ENCODE data around the gene PANK4.

The PANK4 gene

DNA sequence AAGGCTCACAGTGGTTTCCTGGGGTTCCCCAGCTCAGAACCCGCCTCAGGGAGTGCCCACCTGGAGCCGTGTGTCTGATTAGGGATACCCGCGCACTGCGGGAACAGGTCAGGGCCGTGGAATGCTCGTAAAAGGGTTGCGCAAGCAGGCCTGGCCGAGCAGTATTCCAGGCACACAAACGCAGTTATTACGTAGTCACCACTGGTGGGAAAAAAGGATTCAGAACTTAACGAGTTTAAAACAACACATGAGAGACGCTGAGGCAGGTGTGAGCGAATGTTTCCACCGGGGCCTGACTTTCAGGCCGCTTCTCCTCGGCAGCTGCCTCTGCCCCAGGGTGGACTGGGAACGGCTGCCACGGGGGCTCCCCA is 32.1 kb downstream of the PANK4 start:
- Histone ChIP-seq H3K36me3 (ENCODE audit: control insufficient read depth in 4 of 4, insufficient read depth in 4 of 4, low read length in 3 of 4) (no peaks in the 10 kb centered on the region), H3K9me3 (ENCODE audit: control extremely low read depth in 1 of 5, control insufficient read depth in 4 of 5, insufficient read depth in 2 of 5, low read depth in 1 of 5, low read length in 4 of 5) (peaks cover 0 to 3% (median 2%) of the 10 kb centered on the region in 5 experiments), H3K4me3 (ENCODE audit: control insufficient read depth in 1 of 7, extremely low read depth in 1 of 7, insufficient read depth in 4 of 7, low read depth in 2 of 7, low read length in 6 of 7) (no peak overlapping the region), H3K27me3 (replicated peaks in 2 of 5; ENCODE audit: control insufficient read depth in 4 of 5, insufficient read depth in 5 of 5, low read length in 4 of 5) (peaks cover 0 to 5% (median 0%) of the 10 kb centered on the region in 5 experiments), H3K27ac (ENCODE audit: insufficient read depth in 1 of 2, low read depth in 1 of 2, low read length in 2 of 2, poor library complexity in 1 of 2, severe bottlenecking in 2 of 2) (no peak overlapping the region), H3K4me1 (ENCODE audit: control extremely low read depth in 1 of 4, control insufficient read depth in 4 of 4, insufficient read depth in 4 of 4, low read length in 3 of 4) (peaks cover 0 to 7% (median 3%) of the 10 kb centered on the region in 4 experiments)
- 91% methylated on average over 19 of the region's 19 CpGs for WGBS (ENCODE audit: insufficient coverage)
- ChIA-PET CTCF (no interaction called here), POLR2A (no interaction called here)
- DNase-seq: no peak

DNA sequence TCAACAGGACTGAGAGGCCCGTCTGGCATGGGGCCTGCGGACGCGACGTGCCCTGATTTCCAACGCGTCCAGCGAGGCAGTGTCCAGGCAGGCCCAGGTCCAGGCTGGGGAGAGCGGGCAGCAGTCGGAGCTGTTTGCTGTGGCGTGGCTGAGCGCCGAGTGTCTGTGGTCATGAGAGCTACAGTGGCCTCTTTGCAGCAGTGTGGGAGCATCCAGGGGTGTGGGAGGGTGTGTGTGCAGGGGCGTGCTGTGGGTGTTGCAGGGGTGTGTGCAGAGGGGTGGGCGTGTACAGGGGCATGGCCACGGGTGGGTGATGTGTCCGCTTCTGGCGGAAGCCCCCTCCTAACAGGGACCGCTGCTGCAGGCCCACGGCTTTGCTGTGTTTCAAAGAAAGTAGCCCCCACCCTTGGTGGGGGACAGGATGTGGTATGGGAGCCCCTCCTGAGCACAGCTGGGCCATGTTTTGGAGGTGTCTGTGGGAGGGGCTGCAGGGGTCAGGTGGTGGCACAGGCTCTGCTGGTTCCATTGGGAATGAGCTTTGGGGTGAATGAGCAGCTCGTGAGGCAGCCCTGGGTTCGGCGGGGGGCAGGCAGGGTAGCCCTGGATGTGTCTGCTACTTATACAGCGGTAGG is 32.6 kb downstream of the PANK4 start:
- no peak for DNase-seq
- WGBS (ENCODE audit: insufficient coverage): 70% methylated on average over 22 of the region's 24 CpGs
- no peaks in the 10 kb centered on the region for H3K36me3 ChIP-seq (ENCODE audit: control insufficient read depth in 4 of 4, insufficient read depth in 4 of 4, low read length in 3 of 4)
- peaks cover 0 to 5% (median 0%) of the 10 kb centered on the region in 5 experiments for H3K27me3 ChIP-seq (replicated peaks in 2 of 5; ENCODE audit: control insufficient read depth in 4 of 5, insufficient read depth in 5 of 5, low read length in 4 of 5)
- no peak overlapping the region for H3K27ac ChIP-seq (ENCODE audit: insufficient read depth in 1 of 2, low read depth in 1 of 2, low read length in 2 of 2, poor library complexity in 1 of 2, severe bottlenecking in 2 of 2)
- peaks cover 0 to 7% (median 6%) of the 10 kb centered on the region in 5 experiments for H3K9me3 ChIP-seq (ENCODE audit: control extremely low read depth in 1 of 5, control insufficient read depth in 4 of 5, insufficient read depth in 2 of 5, low read depth in 1 of 5, low read length in 4 of 5)
- ChIA-PET POLR2A (no interaction called here), CTCF (no interaction called here)
- no peak overlapping the region for H3K4me3 ChIP-seq (ENCODE audit: control insufficient read depth in 1 of 7, extremely low read depth in 1 of 7, insufficient read depth in 4 of 7, low read depth in 2 of 7, low read length in 6 of 7)
- peaks cover 0 to 6% (median 2%) of the 10 kb centered on the region in 4 experiments for H3K4me1 ChIP-seq (ENCODE audit: control extremely low read depth in 1 of 4, control insufficient read depth in 4 of 4, insufficient read depth in 4 of 4, low read length in 3 of 4)

DNA sequence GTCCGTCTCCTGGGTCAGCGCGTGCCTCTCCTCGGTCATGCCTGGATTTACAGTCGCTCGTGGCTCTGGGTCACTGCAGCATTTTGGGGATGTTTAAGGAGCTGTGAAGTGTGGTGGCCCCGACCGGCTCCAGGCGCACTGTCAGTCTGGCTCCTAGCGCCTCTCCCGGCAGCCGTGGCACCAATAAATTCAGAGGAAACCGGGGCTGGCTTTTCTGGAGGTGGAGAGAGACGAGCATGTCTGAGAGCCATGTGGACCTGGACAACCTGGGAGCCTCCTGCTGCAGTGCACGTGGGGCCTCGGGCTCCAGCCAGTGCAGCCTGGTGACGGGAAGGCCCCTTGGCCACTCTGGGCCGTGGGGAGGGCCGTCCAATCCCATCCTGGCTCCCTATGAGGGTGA is 33.2 kb downstream of the PANK4 start:
- WGBS (ENCODE audit: insufficient coverage): 84% methylated on average over 17 of the region's 19 CpGs
- peaks cover 0 to 5% (median 0%) of the 10 kb centered on the region in 5 experiments for H3K27me3 ChIP-seq (replicated peaks in 2 of 5; ENCODE audit: control insufficient read depth in 4 of 5, insufficient read depth in 5 of 5, low read length in 4 of 5)
- peaks cover 0 to 6% (median 2%) of the 10 kb centered on the region in 4 experiments for H3K4me1 ChIP-seq (ENCODE audit: control extremely low read depth in 1 of 4, control insufficient read depth in 4 of 4, insufficient read depth in 4 of 4, low read length in 3 of 4)
- no peak for DNase-seq
- no peak overlapping the region for H3K4me3 ChIP-seq (ENCODE audit: control insufficient read depth in 1 of 7, extremely low read depth in 1 of 7, insufficient read depth in 4 of 7, low read depth in 2 of 7, low read length in 6 of 7)
- peaks cover 0 to 12% (median 8%) of the 10 kb centered on the region in 5 experiments for H3K9me3 ChIP-seq (ENCODE audit: control extremely low read depth in 1 of 5, control insufficient read depth in 4 of 5, insufficient read depth in 2 of 5, low read depth in 1 of 5, low read length in 4 of 5)
- no peak overlapping the region for H3K27ac ChIP-seq (ENCODE audit: insufficient read depth in 1 of 2, low read depth in 1 of 2, low read length in 2 of 2, poor library complexity in 1 of 2, severe bottlenecking in 2 of 2)
- ChIA-PET CTCF (no interaction called here), POLR2A (no interaction called here)
- no peaks in the 10 kb centered on the region for H3K36me3 ChIP-seq (ENCODE audit: control insufficient read depth in 4 of 4, insufficient read depth in 4 of 4, low read length in 3 of 4)

DNA sequence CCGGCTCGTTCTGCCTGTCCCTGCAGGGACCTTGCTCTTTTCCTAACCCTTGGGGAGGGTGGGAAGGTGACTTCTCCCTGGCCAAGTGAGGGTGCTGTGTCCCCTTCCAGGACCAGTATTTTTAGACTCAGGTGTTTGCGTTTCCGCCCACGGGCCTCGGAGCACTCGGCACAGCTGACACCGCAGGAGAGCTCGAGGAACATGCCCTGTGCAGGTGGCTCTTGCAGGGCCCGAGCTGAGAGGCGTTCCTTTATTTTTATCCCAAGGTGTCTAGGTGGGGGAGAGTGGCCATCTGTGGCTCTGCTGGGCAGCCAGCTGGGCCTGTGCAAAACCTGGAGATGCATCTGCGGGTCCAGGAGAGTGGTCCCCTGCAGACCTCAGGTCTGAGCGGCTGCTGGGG is 34.3 kb downstream of the PANK4 start:
- Histone ChIP-seq H3K27me3 (replicated peaks in 2 of 5; ENCODE audit: control insufficient read depth in 4 of 5, insufficient read depth in 5 of 5, low read length in 4 of 5) (peaks cover 0 to 5% (median 0%) of the 10 kb centered on the region in 5 experiments), H3K27ac (ENCODE audit: insufficient read depth in 1 of 2, low read depth in 1 of 2, low read length in 2 of 2, poor library complexity in 1 of 2, severe bottlenecking in 2 of 2) (no peak overlapping the region), H3K4me1 (ENCODE audit: control extremely low read depth in 1 of 4, control insufficient read depth in 4 of 4, insufficient read depth in 4 of 4, low read length in 3 of 4) (peaks cover 0 to 6% (median 2%) of the 10 kb centered on the region in 4 experiments), H3K9me3 (ENCODE audit: control extremely low read depth in 1 of 5, control insufficient read depth in 4 of 5, insufficient read depth in 2 of 5, low read depth in 1 of 5, low read length in 4 of 5) (peaks cover 0 to 15% (median 9%) of the 10 kb centered on the region in 5 experiments), H3K36me3 (ENCODE audit: control insufficient read depth in 4 of 4, insufficient read depth in 4 of 4, low read length in 3 of 4) (no peaks in the 10 kb centered on the region), H3K4me3 (ENCODE audit: control insufficient read depth in 1 of 7, extremely low read depth in 1 of 7, insufficient read depth in 4 of 7, low read depth in 2 of 7, low read length in 6 of 7) (no peak overlapping the region)
- ChIA-PET POLR2A (no interaction called here), CTCF (no interaction called here)
- no peak for DNase-seq
- 80% methylated on average over 10 of the region's 13 CpGs for WGBS (ENCODE audit: insufficient coverage)

DNA sequence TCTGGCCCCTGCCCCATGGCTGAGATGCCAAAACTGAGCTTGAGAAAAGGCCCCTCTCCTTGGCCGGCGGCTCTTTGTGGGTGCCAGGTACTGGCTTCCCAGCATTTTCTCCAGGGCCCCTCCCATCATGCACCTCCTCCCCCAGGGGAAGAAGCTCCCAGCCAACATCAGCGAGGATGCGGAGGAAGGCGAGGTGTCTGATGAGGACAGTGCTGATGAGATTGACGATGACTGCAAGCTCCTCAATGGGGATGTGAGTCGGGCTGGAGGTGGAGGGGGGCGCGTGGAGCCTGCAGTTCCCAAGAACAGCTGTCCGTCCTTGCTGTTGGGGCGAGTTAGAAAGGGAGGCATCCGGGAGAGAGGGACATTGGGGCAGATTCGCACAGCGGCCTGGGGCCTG is 36.8 kb downstream of the PANK4 start:
- Histone ChIP-seq H3K4me3 (ENCODE audit: control insufficient read depth in 1 of 7, extremely low read depth in 1 of 7, insufficient read depth in 4 of 7, low read depth in 2 of 7, low read length in 6 of 7) (no peak overlapping the region), H3K9me3 (ENCODE audit: control extremely low read depth in 1 of 5, control insufficient read depth in 4 of 5, insufficient read depth in 2 of 5, low read depth in 1 of 5, low read length in 4 of 5) (peaks cover 0 to 15% (median 9%) of the 10 kb centered on the region in 5 experiments), H3K27ac (ENCODE audit: insufficient read depth in 1 of 2, low read depth in 1 of 2, low read length in 2 of 2, poor library complexity in 1 of 2, severe bottlenecking in 2 of 2) (no peak overlapping the region), H3K36me3 (ENCODE audit: control insufficient read depth in 4 of 4, insufficient read depth in 4 of 4, low read length in 3 of 4) (no peaks in the 10 kb centered on the region), H3K27me3 (replicated peaks in 2 of 5; ENCODE audit: control insufficient read depth in 4 of 5, insufficient read depth in 5 of 5, low read length in 4 of 5) (peaks cover 0 to 5% (median 0%) of the 10 kb centered on the region in 5 experiments), H3K4me1 (ENCODE audit: control extremely low read depth in 1 of 4, control insufficient read depth in 4 of 4, insufficient read depth in 4 of 4, low read length in 3 of 4) (peaks cover 0 to 6% (median 2%) of the 10 kb centered on the region in 4 experiments)
- ChIA-PET CTCF (no interaction called here), POLR2A (interaction anchor here (0.6 kb wide), 1 partner anchor 933 kb away, joined by 3 read pairs; no protein-coding TSS in a partner anchor)
- 91% methylated on average over 9 of the region's 14 CpGs for WGBS (ENCODE audit: insufficient coverage)
- DNase-seq: no peak

DNA sequence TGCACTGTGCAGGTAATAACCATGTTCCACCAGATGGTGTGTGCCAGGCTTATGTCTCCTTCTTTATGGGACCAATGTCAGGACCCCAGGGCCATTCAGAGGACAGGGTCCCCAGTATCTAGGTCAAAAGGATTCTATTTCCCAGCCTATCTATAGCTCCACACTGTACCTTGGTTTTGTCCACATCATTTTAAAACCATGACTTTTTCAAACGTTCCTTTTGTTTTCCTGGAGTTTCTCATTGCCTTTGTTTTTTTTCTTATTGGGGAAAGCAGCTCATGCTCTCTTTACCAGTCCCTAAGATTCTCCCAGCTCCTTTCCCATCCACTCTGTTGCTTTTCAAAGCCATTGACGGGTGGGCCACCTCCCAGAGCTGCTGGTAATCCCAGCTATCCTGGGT is 37.7 kb downstream of the PANK4 start:
- ChIA-PET POLR2A (no interaction called here), CTCF (interaction anchor here (1.4 kb wide), 1 partner anchor 21 kb away, joined by 3 read pairs; no protein-coding TSS in a partner anchor)
- no peak for DNase-seq
- peaks cover 0 to 3% (median 0%) of the 10 kb centered on the region in 5 experiments for H3K27me3 ChIP-seq (replicated peaks in 2 of 5; ENCODE audit: control insufficient read depth in 4 of 5, insufficient read depth in 5 of 5, low read length in 4 of 5)
- no peak overlapping the region for H3K4me3 ChIP-seq (ENCODE audit: control insufficient read depth in 1 of 7, extremely low read depth in 1 of 7, insufficient read depth in 4 of 7, low read depth in 2 of 7, low read length in 6 of 7)
- WGBS (ENCODE audit: insufficient coverage): 95% methylated on average over 2 of the region's 2 CpGs
- no peaks in the 10 kb centered on the region for H3K36me3 ChIP-seq (ENCODE audit: control insufficient read depth in 4 of 4, insufficient read depth in 4 of 4, low read length in 3 of 4)
- peaks cover 0 to under 1% (median under 1%) of the 10 kb centered on the region in 4 experiments for H3K4me1 ChIP-seq (ENCODE audit: control extremely low read depth in 1 of 4, control insufficient read depth in 4 of 4, insufficient read depth in 4 of 4, low read length in 3 of 4)
- H3K9me3 ChIP-seq (ENCODE audit: control extremely low read depth in 1 of 5, control insufficient read depth in 4 of 5, insufficient read depth in 2 of 5, low read depth in 1 of 5, low read length in 4 of 5): peaks cover 0 to 15% (median 9%) of the 10 kb centered on the region in 5 experiments
- H3K27ac ChIP-seq (ENCODE audit: insufficient read depth in 1 of 2, low read depth in 1 of 2, low read length in 2 of 2, poor library complexity in 1 of 2, severe bottlenecking in 2 of 2): no peak overlapping the region

DNA sequence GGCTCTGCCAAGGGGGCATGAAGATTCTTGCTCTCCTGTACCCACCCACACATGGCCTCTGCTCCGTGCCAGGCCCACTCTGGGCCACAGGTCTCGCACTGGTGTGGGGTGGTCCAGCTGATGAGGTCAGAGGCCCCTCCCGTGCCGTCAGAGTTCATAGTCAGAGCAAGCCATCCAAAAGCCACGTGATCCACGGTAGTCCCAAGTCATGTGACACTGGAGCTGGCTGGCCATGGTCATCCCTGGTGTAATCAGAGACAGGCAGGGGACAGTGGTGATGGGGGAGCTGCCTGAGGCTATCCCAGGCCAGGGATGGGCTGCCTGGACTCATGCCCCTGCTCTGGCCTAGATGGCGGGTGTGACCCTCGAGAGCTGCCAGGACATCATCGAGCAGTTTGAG is 39.8 kb downstream of the PANK4 start:
- CTCF ChIA-PET: no interaction called here

More for the DNA sequence above, 39.8 kb downstream of the PANK4 start:
- H3K4me3 ChIP-seq (ENCODE audit: control insufficient read depth in 1 of 7, extremely low read depth in 1 of 7, insufficient read depth in 4 of 7, low read depth in 2 of 7, low read length in 6 of 7): no peak overlapping the region
- no peak overlapping the region for H3K27ac ChIP-seq (ENCODE audit: insufficient read depth in 1 of 2, low read depth in 1 of 2, low read length in 2 of 2, poor library complexity in 1 of 2, severe bottlenecking in 2 of 2)
- no peaks in the 10 kb centered on the region for H3K4me1 ChIP-seq (ENCODE audit: control extremely low read depth in 1 of 4, control insufficient read depth in 4 of 4, insufficient read depth in 4 of 4, low read length in 3 of 4)
- no peak for DNase-seq
- peaks cover 0 to 15% (median 9%) of the 10 kb centered on the region in 5 experiments for H3K9me3 ChIP-seq (ENCODE audit: control extremely low read depth in 1 of 5, control insufficient read depth in 4 of 5, insufficient read depth in 2 of 5, low read depth in 1 of 5, low read length in 4 of 5)
- H3K27me3 ChIP-seq (replicated peaks in 2 of 5; ENCODE audit: control insufficient read depth in 4 of 5, insufficient read depth in 5 of 5, low read length in 4 of 5): no peaks in the 10 kb centered on the region
- 92% methylated on average over 7 of the region's 9 CpGs for whole genome bisulfite sequencing (ENCODE audit: insufficient coverage)
- POLR2A ChIA-PET: no interaction called here
- H3K36me3 ChIP-seq (ENCODE audit: control insufficient read depth in 4 of 4, insufficient read depth in 4 of 4, low read length in 3 of 4): no peaks in the 10 kb centered on the region
